Endothelial cell of umbilical vein (primary cell): Measurements from ENCODE around the gene LRP10. TPM values are rescaled to one million over a fixed set of nuclear protein-coding genes. Genes with fewer than 3 reads are reported as not detected.
"Not testable (repeated sequence)": the region's sequence is repeated elsewhere in the genome, so short reads cannot be mapped to it uniquely, and the experiment has no call there.

Experiments
- BruUV-seq: library from RNA; stranded (reverse); fragments of 400-500 nt; replicated peaks from 2 replicates; lab custom pipeline; 2021; lab: Mats Ljungman, UMichigan
- CTCF ChIA-PET: fragments of 300-600, 350-600 bp; sonication (Branson Sonifier 250); formaldehyde crosslinking; loops from one replicate; lab custom pipeline; 2021; ENCODE audit warnings: antibody characterized with exemption, inconsistent platforms; lab: Charles Lee
- POLR2A ChIA-PET: fragments of 300-600, 350-600 bp; sonication (Branson Sonifier 250); formaldehyde crosslinking; loops from one replicate; lab custom pipeline; 2021; ENCODE audit warnings: antibody characterized with exemption, inconsistent platforms; lab: Charles Lee
- DNase-seq: peaks from one replicate; pipeline ENCODE4 v3.0.0-alpha.2; 2011; ENCODE audit warnings: low read depth, low spot score
- FAIRE-seq: peaks from 2 replicates; lab custom pipeline; 2011; peaks lifted over from hg19 to GRCh38; lab: Jason Lieb, UNC
- H2AFZ ChIP-seq: 2 replicates; pipeline ENCODE4 v1.6.0; 2012; ENCODE audit warnings: low read depth, low read length, control low read depth, inconsistent platforms
- H3K27ac ChIP-seq: 2 replicates; pipeline ENCODE4 v1.5.1; 2011; ENCODE audit warnings: low read depth, mild to moderate bottlenecking, control low read depth, low read length, moderate library complexity; ENCODE audit not compliant: insufficient read depth
- H3K27me3 ChIP-seq, 2 experiments: 2 replicates each; pipeline versions ENCODE4 v1.6.0 to v1.6.1; 2011; ENCODE audit warnings: low read length in 2 of 2, mixed read lengths in 1 of 2; ENCODE audit not compliant: control insufficient read depth in 2 of 2, insufficient read depth in 2 of 2
- H3K36me3 ChIP-seq, 2 experiments: 2 replicates in 1 of 2; 3 replicates in 1 of 2; pipeline ENCODE4 v1.5.1; 2011; ENCODE audit warnings: low read length in 2 of 2, mild to moderate bottlenecking in 1 of 2, moderate library complexity in 1 of 2; ENCODE audit not compliant: control insufficient read depth in 2 of 2, insufficient read depth in 2 of 2; ENCODE audit errors: extremely low read depth in 1 of 2
- H3K4me1 ChIP-seq: 3 replicates; pipeline ENCODE4 v1.5.1; 2011; ENCODE audit warnings: mild to moderate bottlenecking, low read length; ENCODE audit not compliant: control insufficient read depth, insufficient read depth; ENCODE audit errors: extremely low read depth
- H3K4me2 ChIP-seq: 2 replicates; pipeline ENCODE4 v1.6.1; 2011; ENCODE audit warnings: low read length, control low read depth, mixed read lengths; ENCODE audit not compliant: insufficient read depth
- H3K4me3 ChIP-seq, 3 experiments: fragments of 200-600 bp in 1 of 3; sonication (generic), shearing (Covaris generic) in 1 of 3; replicated peaks in 1 of 3; 2 replicates each; pipeline ENCODE4 v1.5.1; 2011 to 2016; ENCODE audit warnings: control low read depth in 3 of 3, low read length in 3 of 3, mild to moderate bottlenecking in 2 of 3, inconsistent platforms in 1 of 3, low read depth in 1 of 3, moderate library complexity in 1 of 3; ENCODE audit not compliant: insufficient read depth in 1 of 3
- H3K79me2 ChIP-seq: 2 replicates; pipeline ENCODE4 v1.6.0; 2012; ENCODE audit warnings: low read length, inconsistent platforms; ENCODE audit not compliant: control insufficient read depth, insufficient read depth
- H3K9ac ChIP-seq: replicated peaks from 2 replicates; pipeline ENCODE3; 2011; ENCODE audit warnings: low read length, control low read depth; ENCODE audit not compliant: insufficient read depth; ENCODE audit errors: extremely low read depth
- H3K9me1 ChIP-seq: replicated peaks from 3 replicates; pipeline ENCODE4 v1.6.0; 2011; ENCODE audit warnings: mild to moderate bottlenecking, low read length; ENCODE audit not compliant: control insufficient read depth, insufficient read depth; ENCODE audit errors: extremely low read depth
- H3K9me3 ChIP-seq: replicated peaks from 2 replicates; pipeline ENCODE4 v1.5.1; 2012; ENCODE audit warnings: low read length, inconsistent platforms; ENCODE audit not compliant: control insufficient read depth, insufficient read depth
- H4K20me1 ChIP-seq: replicated peaks from 2 replicates; pipeline ENCODE3; 2011; ENCODE audit warnings: mild to moderate bottlenecking, low read length; ENCODE audit not compliant: control insufficient read depth, insufficient read depth; ENCODE audit errors: extremely low read depth
- CTCF ChIP-seq, 2 donors: IDR thresholded peaks; 1 replicate in 1 of 2; 2 replicates in 1 of 2; pipeline ENCODE4 v1.5.1; 2011; ENCODE audit warnings: low read length in 2 of 2, mild to moderate bottlenecking in 2 of 2, moderate library complexity in 2 of 2, control low read depth in 1 of 2, inconsistent platforms in 1 of 2, low read depth in 1 of 2; ENCODE audit not compliant: insufficient read depth in 1 of 2; ENCODE audit errors: extremely low read depth in 1 of 2
- EZH2 ChIP-seq: IDR thresholded peaks from 2 replicates; pipeline ENCODE4 v1.6.1; 2012; ENCODE audit warnings: borderline replicate concordance, low read depth, mild to moderate bottlenecking, moderate library complexity, low read length, inconsistent platforms; ENCODE audit not compliant: severe bottlenecking
- FOS ChIP-seq: IDR thresholded peaks from 2 replicates; pipeline ENCODE4 v1.6.1; 2011; ENCODE audit warnings: mild to moderate bottlenecking, low read length, moderate library complexity, borderline replicate concordance; ENCODE audit not compliant: insufficient read depth
- GATA2 ChIP-seq: IDR thresholded peaks from 2 replicates; pipeline ENCODE4 v1.7.0; 2011; ENCODE audit warnings: low read depth, mild to moderate bottlenecking, moderate library complexity, mixed read lengths, low read length; ENCODE audit not compliant: insufficient read length, insufficient read depth
- JUN ChIP-seq: IDR thresholded peaks from 2 replicates; pipeline ENCODE4 v1.6.1; 2011; ENCODE audit warnings: borderline replicate concordance, low read depth; ENCODE audit not compliant: insufficient read length, insufficient read depth
- MYC ChIP-seq: IDR thresholded peaks from one replicate; pipeline ENCODE4 v1.6.1; 2011; ENCODE audit warnings: mild to moderate bottlenecking, low read depth, low read length
- POLR2A ChIP-seq: IDR thresholded peaks from 2 replicates; pipeline ENCODE4 v1.6.1; 2012; ENCODE audit warnings: low read depth, mild to moderate bottlenecking, control low read depth, low read length
- POLR2AphosphoS5 ChIP-seq: IDR thresholded peaks from 2 replicates; pipeline ENCODE4 v1.6.1; 2012; ENCODE audit warnings: low read depth, mild to moderate bottlenecking, control low read depth, low read length, moderate library complexity; ENCODE audit not compliant: insufficient read depth
- dilution Hi-C: fragments of 300-500 bp; cut with MboI; formaldehyde crosslinking; loops from one replicate; pipeline ENCODE4 v1.15.0; 2019; ENCODE audit warnings: low sequenced_read_pairs; ENCODE audit not compliant: extremely low pct_ligation_motif_present
- intact Hi-C: fragments of 100-400 bp; cut with micrococcal nuclease; formaldehyde crosslinking; loops from one replicate; pipeline ENCODE4 v1.10.0; 2022
- polyA plus RNA-seq, 4 experiments: library from polyadenylated mRNA; depleted of rRNA in 3 of 4; stranded (reverse) in 3 of 4; unstranded in 1 of 4; fragments of >200 nt; gene quantifications; 2 replicates each; pipeline versions ENCODE4 v1.2.1 to v1.2.3, GENCODE V29; 2011 to 2012; ENCODE audit warnings: missing spikeins in 1 of 4
- total RNA-seq: library from RNA; stranded (reverse); gene quantifications from 2 replicates; pipeline ENCODE4 v1.2.3, GENCODE V29; 2021
- TF ChIP-seq, protein P1 (sequence below): IDR thresholded peaks from 2 replicates; pipeline ENCODE4 v1.6.1; 2011; ENCODE audit not compliant: insufficient read depth, insufficient read length

Gene LRP10
- total and polyA plus RNA-seq, 2 donors (not counting 3 experiments of a cell fraction or from before 2014, with no cell fraction given), result 123 to 157 TPM

- Histone ChIP-seq H3K4me3 (no peak overlapping the region), H3K4me2 (no peak overlapping the region), H3K4me1 (no peaks in the 10 kb centered on the region), H3K9ac (no peak overlapping the region), H3K9me3 (no peaks in the 10 kb centered on the region), H3K27me3 (no peaks in the 10 kb centered on the region), H3K27ac (no peak overlapping the region), H2AFZ (no peak overlapping the region), H3K9me1 (no peaks in the 10 kb centered on the region), H3K36me3 (peaks cover 7 to 15% of the 10 kb centered on the region in 2 experiments), H3K79me2 (peaks cover 25% of the 10 kb centered on the region), H4K20me1 (no peaks in the 10 kb centered on the region)
- no TSS peak for BruUV-seq
- DNase-seq (no peak), FAIRE-seq (no peak)
- CTCF ChIA-PET, result interaction anchor here (0.6 kb wide), 1 partner anchor 198 kb away, joined by 3 read pairs; no protein-coding TSS in a partner anchor
- no peak for TF ChIP-seq JUN
- no peak for TF ChIP-seq EZH2
- TF ChIP-seq, protein P1, sequence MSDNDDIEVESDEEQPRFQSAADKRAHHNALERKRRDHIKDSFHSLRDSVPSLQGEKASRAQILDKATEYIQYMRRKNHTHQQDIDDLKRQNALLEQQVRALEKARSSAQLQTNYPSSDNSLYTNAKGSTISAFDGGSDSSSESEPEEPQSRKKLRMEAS, result no peak
- no peak for TF ChIP-seq POLR2AphosphoS5
- TF ChIP-seq GATA2, result no peak
- TF ChIP-seq FOS, result no peak
- TF ChIP-seq MYC, result no peak
- no peak for TF ChIP-seq POLR2A
- no peak for TF ChIP-seq CTCF (IDR thresholded peaks at IDR 0.05; ENCODE audit: extremely low read depth in 1 of 2, insufficient read depth in 1 of 2, low read depth in 1 of 2, low read length in 2 of 2)
- POLR2A ChIA-PET, result no interaction called here
- intact Hi-C loops, result no loop called here
- dilution Hi-C loops, result no loop called here
Observed at GRCh38 chr14:22910916-22911315, 39.4 kb downstream of the LRP10 start.

DNA sequence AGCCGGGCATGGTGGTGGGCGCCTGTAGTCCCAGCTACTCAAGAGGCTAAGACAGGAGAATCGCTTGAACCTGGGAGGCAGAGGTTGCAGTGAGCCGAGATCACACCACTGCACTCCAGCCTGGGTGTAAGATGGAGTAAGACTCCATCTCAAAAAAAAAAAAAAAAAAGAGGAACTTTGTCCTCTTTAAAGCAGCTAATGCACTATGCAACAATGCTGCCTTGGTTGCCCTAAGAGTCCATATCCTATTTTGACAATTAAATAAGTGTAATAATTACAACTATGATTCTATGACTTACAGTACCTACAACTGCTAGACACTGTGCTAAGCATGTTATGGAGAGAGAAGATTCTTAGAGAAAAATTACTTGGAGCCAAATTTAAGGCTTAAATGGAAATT lies 43.3 kb downstream of the LRP10 start:
- H2AFZ ChIP-seq, H4K20me1 ChIP-seq, FAIRE-seq, H3K36me3 ChIP-seq, H3K4me1 ChIP-seq, H3K27ac ChIP-seq, DNase-seq, H3K4me3 ChIP-seq, H3K27me3 ChIP-seq, H3K9me3 ChIP-seq, H3K9me1 ChIP-seq, H3K9ac ChIP-seq, dilution Hi-C loops, BruUV-seq, H3K4me2 ChIP-seq: not testable (repeated sequence)
- intact Hi-C loops, result loop anchor here (5.0 kb wide), 1 partner anchor 358 kb away; no protein-coding TSS in a partner anchor
- POLR2A ChIA-PET, result interaction anchor here (0.6 to 0.7 kb wide), 2 partner anchors 15 to 23 kb away, joined by 3 to 4 read pairs; no protein-coding TSS in a partner anchor
- CTCF ChIA-PET, result interaction anchor here (1.1 kb wide), 1 partner anchor 13 kb away, joined by 3 read pairs; no protein-coding TSS in a partner anchor
- H3K79me2 ChIP-seq, result peaks cover 42% of the 10 kb centered on the region
